SK-N-SH treated with all-trans-retinoic acid at 6 μM for 48 hours (cell line): ENCODE data around the gene LDB2.

Experiments
- ARNTL ChIP-seq: fragments of 450-650 bp; formaldehyde crosslinking; IDR thresholded peaks from 2 replicates; pipeline ENCODE4 v1.5.0; 2020; ENCODE audit warnings: low read depth, mild to moderate bottlenecking, moderate library complexity, borderline replicate concordance
- CREB5 ChIP-seq: fragments of 250-450 bp; sonication (Bioruptor Pico); IDR thresholded peaks from 2 replicates; pipeline ENCODE4 v1.5.1; 2020; ENCODE audit warnings: low read depth, mild to moderate bottlenecking, moderate library complexity
- CSDC2 ChIP-seq: fragments of 250-450 bp; sonication (Bioruptor Pico); IDR thresholded peaks from 2 replicates; pipeline ENCODE4 v1.5.0; 2020; ENCODE audit warnings: mild to moderate bottlenecking, moderate library complexity
- GLIS3 ChIP-seq: fragments of 250-450 bp; sonication (Bioruptor Pico); IDR thresholded peaks from 2 replicates; pipeline ENCODE4 v1.5.0; 2020; ENCODE audit warnings: mild to moderate bottlenecking, moderate library complexity
- PATZ1 ChIP-seq: fragments of 250-450 bp; sonication (Bioruptor Pico); IDR thresholded peaks from 2 replicates; pipeline ENCODE4 v1.8.0; 2020; ENCODE audit warnings: mild to moderate bottlenecking, moderate library complexity, borderline replicate concordance
- PPARA ChIP-seq: fragments of 250-450 bp; sonication (Bioruptor Pico); IDR thresholded peaks from 2 replicates; pipeline ENCODE4 v1.5.0; 2020; ENCODE audit warnings: mild to moderate bottlenecking, borderline replicate concordance
- ZC3H10 ChIP-seq: fragments of 250-450 bp; sonication (Bioruptor Pico); IDR thresholded peaks from 2 replicates; pipeline ENCODE4 v1.5.1; 2021; ENCODE audit warnings: mild to moderate bottlenecking, moderate library complexity
- ZFP3 ChIP-seq: fragments of 250-450 bp; sonication (Bioruptor Pico); IDR thresholded peaks from 2 replicates; pipeline ENCODE4 v1.5.0; 2020; ENCODE audit warnings: mild to moderate bottlenecking, moderate library complexity
- ZFP30 ChIP-seq: fragments of 450-650 bp; formaldehyde crosslinking; IDR thresholded peaks from 2 replicates; pipeline ENCODE4 v1.5.0; 2022; ENCODE audit warnings: mild to moderate bottlenecking, moderate library complexity
- ZNF70 ChIP-seq: fragments of 450-650 bp; formaldehyde crosslinking; IDR thresholded peaks from 2 replicates; pipeline ENCODE4 v1.5.0; 2020; ENCODE audit warnings: mild to moderate bottlenecking, moderate library complexity

DNA sequence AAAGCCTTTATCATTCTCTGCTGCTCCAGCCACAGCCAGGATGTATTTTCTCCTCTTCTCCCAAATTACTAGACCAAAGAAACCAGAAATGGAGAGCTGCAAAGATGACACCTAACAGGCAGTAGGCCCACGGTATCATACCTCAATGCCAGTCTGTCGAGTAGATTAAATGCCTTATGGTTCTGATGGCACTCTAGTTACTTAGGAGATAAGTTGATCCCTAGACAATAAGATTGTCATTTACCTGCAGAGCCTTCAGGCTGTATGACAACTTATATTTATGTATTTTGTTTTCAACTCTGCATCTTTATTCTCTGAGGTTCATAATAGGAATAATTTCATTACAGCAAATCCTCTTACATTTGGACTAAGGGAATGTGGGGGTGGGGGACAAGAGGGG, 262.1 kb downstream of the LDB2 start:
- TF ChIP-seq GLIS3 = no peak
- no peak for TF ChIP-seq ZFP3 (CRISPR knock-in tag)
- no peak for TF ChIP-seq ZC3H10 (CRISPR knock-in tag)
- no peak for TF ChIP-seq CREB5
- TF ChIP-seq ZFP30 (CRISPR knock-in tag) = no peak
- TF ChIP-seq CSDC2 (CRISPR knock-in tag) = no peak
- TF ChIP-seq PATZ1 (CRISPR knock-in tag) = no peak
- no peak for TF ChIP-seq ARNTL (CRISPR knock-in tag)
- TF ChIP-seq PPARA (CRISPR knock-in tag) = no peak
- TF ChIP-seq ZNF70 = no peak
